Liver (tissue), 9 donors: Measurements from ENCODE around the gene CCDC141. TPM values are rescaled to one million over a fixed set of nuclear protein-coding genes. Genes with fewer than 3 reads are reported as not detected.

Source experiments
- DNase-seq: peaks from one replicate; pipeline ENCODE4 v3.0.0-alpha.2; 2017; ENCODE audit warnings: low spot score
- H3K27ac ChIP-seq, 2 donors: one replicate each; pipeline ENCODE4 v1.7.0; 2013; ENCODE audit warnings: inconsistent platforms in 2 of 2, low read length in 2 of 2, control low read depth in 1 of 2, low read depth in 1 of 2, mild to moderate bottlenecking in 1 of 2
- H3K27me3 ChIP-seq, 4 donors: one replicate each; pipeline versions ENCODE4 v1.6.1 to v1.7.0; 2013; ENCODE audit warnings: low read length in 3 of 4, inconsistent platforms in 1 of 4, mild to moderate bottlenecking in 1 of 4, moderate library complexity in 1 of 4; ENCODE audit not compliant: control insufficient read depth in 4 of 4, insufficient read depth in 4 of 4
- H3K36me3 ChIP-seq, 4 donors: one replicate each; pipeline versions ENCODE4 v1.6.1 to v1.7.0; 2013; ENCODE audit warnings: low read length in 3 of 4, mild to moderate bottlenecking in 3 of 4, low read depth in 1 of 4, moderate library complexity in 1 of 4; ENCODE audit not compliant: control insufficient read depth in 4 of 4, insufficient read depth in 3 of 4
- H3K4me1 ChIP-seq, 4 donors: one replicate each; pipeline versions ENCODE4 v1.6.1 to v1.7.0; 2013; ENCODE audit warnings: low read length in 3 of 4, mild to moderate bottlenecking in 3 of 4, moderate library complexity in 1 of 4; ENCODE audit not compliant: control insufficient read depth in 4 of 4, insufficient read depth in 4 of 4
- H3K4me3 ChIP-seq, 3 donors: one replicate each; pipeline versions ENCODE4 v1.6.1 to v1.7.0; 2013; ENCODE audit warnings: low read length in 3 of 3, control low read depth in 1 of 3, low read depth in 1 of 3, mild to moderate bottlenecking in 1 of 3
- H3K9ac ChIP-seq, 2 donors: one replicate each; pipeline ENCODE4 v1.7.0; 2013; ENCODE audit warnings: low read length in 2 of 2, mild to moderate bottlenecking in 2 of 2, moderate library complexity in 2 of 2, control low read depth in 1 of 2, low read depth in 1 of 2
- H3K9me3 ChIP-seq, 4 donors: one replicate each; pipeline versions ENCODE4 v1.6.1 to v1.7.0; 2013; ENCODE audit warnings: low read length in 3 of 4; ENCODE audit not compliant: control insufficient read depth in 4 of 4
- EGR1 ChIP-seq, 2 donors: IDR thresholded peaks; 2 replicates each; pipeline ENCODE4 v1.6.1; 2016 to 2018; ENCODE audit warnings: antibody characterized with exemption in 2 of 2, low read depth in 2 of 2
- FOXA1 ChIP-seq: IDR thresholded peaks from 2 replicates; pipeline ENCODE4 v1.6.1; 2016; ENCODE audit warnings: antibody characterized with exemption
- FOXA2 ChIP-seq: IDR thresholded peaks from 2 replicates; pipeline ENCODE4 v1.6.1; 2016; ENCODE audit warnings: antibody characterized with exemption
- GABPA ChIP-seq, 2 donors: IDR thresholded peaks in 1 of 2; conservative IDR thresholded peaks in 1 of 2; 2 replicates each; pipeline ENCODE4 v1.6.1; 2016; ENCODE audit warnings: antibody characterized with exemption in 2 of 2, mild to moderate bottlenecking in 1 of 2, moderate library complexity in 1 of 2
- HNF4A ChIP-seq, 2 donors: conservative IDR thresholded peaks; 2 replicates each; pipeline ENCODE4 v1.6.1; 2016; ENCODE audit warnings: antibody characterized with exemption in 2 of 2, mild to moderate bottlenecking in 2 of 2
- HNF4G ChIP-seq: IDR thresholded peaks from 2 replicates; pipeline ENCODE4 v1.6.1; 2016; ENCODE audit warnings: antibody characterized with exemption
- JUND ChIP-seq, 2 donors: IDR thresholded peaks; 2 replicates each; pipeline ENCODE4 v1.6.1; 2016; ENCODE audit warnings: antibody characterized with exemption in 2 of 2
- NR2F2 ChIP-seq: IDR thresholded peaks from 2 replicates; pipeline ENCODE4 v1.6.1; 2016; ENCODE audit warnings: antibody characterized with exemption
- RAD21 ChIP-seq, 2 donors: IDR thresholded peaks; 2 replicates each; pipeline ENCODE4 v1.6.1; 2016; ENCODE audit warnings: antibody characterized with exemption in 2 of 2, mild to moderate bottlenecking in 2 of 2
- RXRA ChIP-seq, 2 donors: IDR thresholded peaks; 2 replicates each; pipeline ENCODE4 v1.6.1; 2017 to 2018; ENCODE audit warnings: antibody characterized with exemption in 2 of 2, mild to moderate bottlenecking in 1 of 2
- SP1 ChIP-seq: IDR thresholded peaks from 2 replicates; pipeline ENCODE4 v1.6.1; 2018; ENCODE audit warnings: antibody characterized with exemption, mild to moderate bottlenecking
- TAF1 ChIP-seq: conservative IDR thresholded peaks from 2 replicates; pipeline ENCODE4 v1.6.1; 2016; ENCODE audit warnings: antibody characterized with exemption, mild to moderate bottlenecking
- YY1 ChIP-seq: IDR thresholded peaks from 2 replicates; pipeline ENCODE4 v1.6.1; 2016; ENCODE audit warnings: antibody characterized with exemption, mild to moderate bottlenecking
- WGBS: extraction: QIAGEN DNeasy Blood & Tissue Kit; methylation state at CpG from one replicate; pipeline ENCODE4 v1.1.7; 2013; 5-methylcytosine and 5-hydroxymethylcytosine counted together
- polyA plus RNA-seq, 2 donors: library from polyadenylated mRNA; stranded (reverse) in 1 of 2; unstranded in 1 of 2; fragments of 200-250 nt in 1 of 2; fragments of >200 nt in 1 of 2; fragmentation: Nextera tagmentation in 1 of 2; extraction: Ambion mirVana in 1 of 2; gene quantifications; one replicate each; pipeline versions ENCODE4 v1.2.1 to v1.2.3, GENCODE V29; 2013 to 2015
- total RNA-seq, 2 donors: library from RNA; depleted of rRNA; stranded (reverse); fragments of >200 nt; gene quantifications; one replicate each; pipeline ENCODE4 v1.2.3, GENCODE V29; 2014
- TF ChIP-seq, protein P1 (sequence below): IDR thresholded peaks from 2 replicates; pipeline ENCODE4 v1.6.1; 2016; ENCODE audit warnings: antibody characterized with exemption
- TF ChIP-seq, protein P2 (sequence below): IDR thresholded peaks from 2 replicates; pipeline ENCODE4 v1.6.1; 2016; ENCODE audit warnings: antibody characterized with exemption, mild to moderate bottlenecking
- TF ChIP-seq, protein P3 (sequence below): IDR thresholded peaks from 2 replicates; pipeline ENCODE4 v1.6.1; 2016; ENCODE audit warnings: antibody characterized with exemption
- TF ChIP-seq, protein P4 (sequence below): fragments of 150-350 bp; IDR thresholded peaks from 2 replicates; pipeline ENCODE4 v1.5.1; 2017; ENCODE audit warnings: improper control_type of control experiment, low read depth, low read length; ENCODE audit not compliant: missing input control
- TF ChIP-seq, protein P5 (sequence below): IDR thresholded peaks from 2 replicates; pipeline ENCODE4 v1.6.1; 2016; ENCODE audit warnings: antibody characterized with exemption
- donor health status: healthy.
- donor health status: healthy.
- donor health status: healthy.
- donor health status: healthy.
- donor health status: healthy.

Gene CCDC141
- total and polyA plus RNA-seq, 4 donors = 0.05 to 1.0 (median 0.39) TPM

DNA sequence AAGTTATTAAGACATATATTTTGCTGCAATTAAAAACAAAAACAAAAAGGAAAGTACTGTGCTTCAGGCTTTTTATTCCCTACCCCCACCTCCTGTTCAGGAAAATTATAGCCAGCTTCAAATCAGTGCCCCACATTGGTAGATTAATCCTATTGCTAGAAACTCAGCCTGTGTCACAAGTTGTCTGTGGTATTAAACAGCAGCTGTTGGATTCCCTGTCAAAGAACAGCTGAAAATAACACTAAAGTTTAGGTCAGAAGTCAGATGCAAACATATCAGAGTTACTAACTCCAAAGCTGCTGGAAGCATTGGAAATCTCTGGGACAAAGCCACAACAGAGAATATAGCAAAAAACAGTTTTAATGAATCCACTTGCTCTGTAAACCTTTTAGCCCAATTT is 818 bp upstream of the CCDC141 start:
- Histone ChIP-seq H3K27ac (no peak overlapping the region), H3K36me3 (no peaks in the 10 kb centered on the region), H3K4me1 (peaks cover 0 to 7% (median 0%) of the 10 kb centered on the region in 4 donors), H3K27me3 (peaks cover 0 to 3% (median 0%) of the 10 kb centered on the region in 4 donors), H3K9me3 (no peaks in the 10 kb centered on the region), H3K9ac (no peak overlapping the region), H3K4me3 (no peak overlapping the region)
- TF ChIP-seq, protein P1, sequence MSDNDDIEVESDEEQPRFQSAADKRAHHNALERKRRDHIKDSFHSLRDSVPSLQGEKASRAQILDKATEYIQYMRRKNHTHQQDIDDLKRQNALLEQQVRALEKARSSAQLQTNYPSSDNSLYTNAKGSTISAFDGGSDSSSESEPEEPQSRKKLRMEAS = no peak
- TF ChIP-seq, protein P2, sequence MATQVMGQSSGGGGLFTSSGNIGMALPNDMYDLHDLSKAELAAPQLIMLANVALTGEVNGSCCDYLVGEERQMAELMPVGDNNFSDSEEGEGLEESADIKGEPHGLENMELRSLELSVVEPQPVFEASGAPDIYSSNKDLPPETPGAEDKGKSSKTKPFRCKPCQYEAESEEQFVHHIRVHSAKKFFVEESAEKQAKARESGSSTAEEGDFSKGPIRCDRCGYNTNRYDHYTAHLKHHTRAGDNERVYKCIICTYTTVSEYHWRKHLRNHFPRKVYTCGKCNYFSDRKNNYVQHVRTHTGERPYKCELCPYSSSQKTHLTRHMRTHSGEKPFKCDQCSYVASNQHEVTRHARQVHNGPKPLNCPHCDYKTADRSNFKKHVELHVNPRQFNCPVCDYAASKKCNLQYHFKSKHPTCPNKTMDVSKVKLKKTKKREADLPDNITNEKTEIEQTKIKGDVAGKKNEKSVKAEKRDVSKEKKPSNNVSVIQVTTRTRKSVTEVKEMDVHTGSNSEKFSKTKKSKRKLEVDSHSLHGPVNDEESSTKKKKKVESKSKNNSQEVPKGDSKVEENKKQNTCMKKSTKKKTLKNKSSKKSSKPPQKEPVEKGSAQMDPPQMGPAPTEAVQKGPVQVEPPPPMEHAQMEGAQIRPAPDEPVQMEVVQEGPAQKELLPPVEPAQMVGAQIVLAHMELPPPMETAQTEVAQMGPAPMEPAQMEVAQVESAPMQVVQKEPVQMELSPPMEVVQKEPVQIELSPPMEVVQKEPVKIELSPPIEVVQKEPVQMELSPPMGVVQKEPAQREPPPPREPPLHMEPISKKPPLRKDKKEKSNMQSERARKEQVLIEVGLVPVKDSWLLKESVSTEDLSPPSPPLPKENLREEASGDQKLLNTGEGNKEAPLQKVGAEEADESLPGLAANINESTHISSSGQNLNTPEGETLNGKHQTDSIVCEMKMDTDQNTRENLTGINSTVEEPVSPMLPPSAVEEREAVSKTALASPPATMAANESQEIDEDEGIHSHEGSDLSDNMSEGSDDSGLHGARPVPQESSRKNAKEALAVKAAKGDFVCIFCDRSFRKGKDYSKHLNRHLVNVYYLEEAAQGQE = no peak
- no peak for DNase-seq

DNA sequence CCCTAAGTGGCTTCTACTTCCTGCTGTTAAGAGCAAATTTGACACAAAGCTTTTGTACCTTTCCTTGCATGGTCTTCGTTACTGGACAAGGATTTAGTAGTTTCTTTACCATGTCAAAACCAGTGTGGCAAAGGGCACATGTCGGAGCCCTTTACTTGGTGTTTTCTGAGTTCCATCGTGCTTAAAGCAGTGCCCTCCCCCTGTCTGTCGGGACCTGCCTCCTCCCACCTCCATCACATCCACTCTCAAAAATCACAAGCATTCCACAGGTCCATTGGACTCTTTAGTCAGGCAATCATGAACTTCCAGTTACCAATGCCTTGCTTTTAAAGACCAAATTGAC is 763 bp downstream of the CCDC141 start:
- Histone ChIP-seq H3K27me3 (peaks cover 0 to 3% (median 0%) of the 10 kb centered on the region in 4 donors), H3K27ac (no peak overlapping the region), H3K9ac (no peak overlapping the region), H3K36me3 (no peaks in the 10 kb centered on the region), H3K4me1 (peaks cover 0 to 7% (median 0%) of the 10 kb centered on the region in 4 donors), H3K4me3 (no peak overlapping the region), H3K9me3 (no peaks in the 10 kb centered on the region)
- no peak for DNase-seq
- TF ChIP-seq, protein P3, sequence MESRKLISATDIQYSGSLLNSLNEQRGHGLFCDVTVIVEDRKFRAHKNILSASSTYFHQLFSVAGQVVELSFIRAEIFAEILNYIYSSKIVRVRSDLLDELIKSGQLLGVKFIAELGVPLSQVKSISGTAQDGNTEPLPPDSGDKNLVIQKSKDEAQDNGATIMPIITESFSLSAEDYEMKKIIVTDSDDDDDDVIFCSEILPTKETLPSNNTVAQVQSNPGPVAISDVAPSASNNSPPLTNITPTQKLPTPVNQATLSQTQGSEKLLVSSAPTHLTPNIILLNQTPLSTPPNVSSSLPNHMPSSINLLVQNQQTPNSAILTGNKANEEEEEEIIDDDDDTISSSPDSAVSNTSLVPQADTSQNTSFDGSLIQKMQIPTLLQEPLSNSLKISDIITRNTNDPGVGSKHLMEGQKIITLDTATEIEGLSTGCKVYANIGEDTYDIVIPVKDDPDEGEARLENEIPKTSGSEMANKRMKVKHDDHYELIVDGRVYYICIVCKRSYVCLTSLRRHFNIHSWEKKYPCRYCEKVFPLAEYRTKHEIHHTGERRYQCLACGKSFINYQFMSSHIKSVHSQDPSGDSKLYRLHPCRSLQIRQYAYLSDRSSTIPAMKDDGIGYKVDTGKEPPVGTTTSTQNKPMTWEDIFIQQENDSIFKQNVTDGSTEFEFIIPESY = no peak
- TF ChIP-seq, protein P1 = no peak
- TF ChIP-seq, protein P2 = no peak
- TF ChIP-seq TAF1 (no peak), RXRA (IDR thresholded peaks at IDR 0.05) (no peak), HNF4A (conservative IDR thresholded peaks at IDR 0.05) (no peak), YY1 (no peak), EGR1 (IDR thresholded peaks at IDR 0.05; ENCODE audit: low read depth in 2 of 2) (no peak), GABPA (IDR thresholded peaks at IDR 0.05 in 1 of 2, conservative IDR thresholded peaks at IDR 0.05 in 1 of 2) (no peak), FOXA1 (no peak), RAD21 (IDR thresholded peaks at IDR 0.05) (no peak), NR2F2 (no peak), JUND (IDR thresholded peaks at IDR 0.05) (no peak), FOXA2 (no peak), HNF4G (no peak), SP1 (no peak)
- TF ChIP-seq, protein P4, sequence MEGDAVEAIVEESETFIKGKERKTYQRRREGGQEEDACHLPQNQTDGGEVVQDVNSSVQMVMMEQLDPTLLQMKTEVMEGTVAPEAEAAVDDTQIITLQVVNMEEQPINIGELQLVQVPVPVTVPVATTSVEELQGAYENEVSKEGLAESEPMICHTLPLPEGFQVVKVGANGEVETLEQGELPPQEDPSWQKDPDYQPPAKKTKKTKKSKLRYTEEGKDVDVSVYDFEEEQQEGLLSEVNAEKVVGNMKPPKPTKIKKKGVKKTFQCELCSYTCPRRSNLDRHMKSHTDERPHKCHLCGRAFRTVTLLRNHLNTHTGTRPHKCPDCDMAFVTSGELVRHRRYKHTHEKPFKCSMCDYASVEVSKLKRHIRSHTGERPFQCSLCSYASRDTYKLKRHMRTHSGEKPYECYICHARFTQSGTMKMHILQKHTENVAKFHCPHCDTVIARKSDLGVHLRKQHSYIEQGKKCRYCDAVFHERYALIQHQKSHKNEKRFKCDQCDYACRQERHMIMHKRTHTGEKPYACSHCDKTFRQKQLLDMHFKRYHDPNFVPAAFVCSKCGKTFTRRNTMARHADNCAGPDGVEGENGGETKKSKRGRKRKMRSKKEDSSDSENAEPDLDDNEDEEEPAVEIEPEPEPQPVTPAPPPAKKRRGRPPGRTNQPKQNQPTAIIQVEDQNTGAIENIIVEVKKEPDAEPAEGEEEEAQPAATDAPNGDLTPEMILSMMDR = no peak
- TF ChIP-seq, protein P5, sequence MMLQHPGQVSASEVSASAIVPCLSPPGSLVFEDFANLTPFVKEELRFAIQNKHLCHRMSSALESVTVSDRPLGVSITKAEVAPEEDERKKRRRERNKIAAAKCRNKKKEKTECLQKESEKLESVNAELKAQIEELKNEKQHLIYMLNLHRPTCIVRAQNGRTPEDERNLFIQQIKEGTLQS = no peak
- WGBS = 54% methylated on average over 4 of the region's 4 CpGs
